ENCODE results near the gene FSTL4. TPM values are rescaled to one million over a fixed set of nuclear protein-coding genes. Genes with fewer than 3 reads are reported as not detected.

Gene FSTL4
- total and polyA plus RNA-seq, 2 of the 13 experiments (the other 11 are each of a cell fraction or from before 2014, with no cell fraction given) = 2.1 to 3.0 TPM

DNA sequence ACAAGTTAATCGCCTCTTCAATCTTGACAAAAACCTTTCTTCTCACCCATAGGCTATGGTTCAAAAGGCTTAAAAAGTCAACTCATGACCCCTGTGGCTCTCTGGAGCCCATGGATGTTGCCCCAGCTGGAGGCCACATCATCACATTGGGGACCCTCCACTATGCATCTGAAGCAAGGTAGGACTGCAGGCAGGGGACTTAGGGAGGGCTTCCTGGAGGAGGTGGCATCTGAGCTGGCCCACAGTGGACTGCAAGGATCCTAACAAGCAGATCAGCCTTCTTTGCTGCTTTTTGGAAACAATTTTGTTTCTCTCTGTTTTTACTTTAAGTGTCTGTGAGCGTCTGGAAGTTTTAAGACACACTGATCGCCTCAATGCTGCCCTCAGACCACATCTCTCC is 325.9 kb downstream of the FSTL4 start (continued):
- TF ChIP-seq, protein P1, sequence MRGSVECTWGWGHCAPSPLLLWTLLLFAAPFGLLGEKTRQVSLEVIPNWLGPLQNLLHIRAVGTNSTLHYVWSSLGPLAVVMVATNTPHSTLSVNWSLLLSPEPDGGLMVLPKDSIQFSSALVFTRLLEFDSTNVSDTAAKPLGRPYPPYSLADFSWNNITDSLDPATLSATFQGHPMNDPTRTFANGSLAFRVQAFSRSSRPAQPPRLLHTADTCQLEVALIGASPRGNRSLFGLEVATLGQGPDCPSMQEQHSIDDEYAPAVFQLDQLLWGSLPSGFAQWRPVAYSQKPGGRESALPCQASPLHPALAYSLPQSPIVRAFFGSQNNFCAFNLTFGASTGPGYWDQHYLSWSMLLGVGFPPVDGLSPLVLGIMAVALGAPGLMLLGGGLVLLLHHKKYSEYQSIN (CRISPR knock-in tag; IDR thresholded peaks at IDR 0.05; ENCODE audit: borderline replicate concordance) = no peak
- TF ChIP-seq KDM5B (CRISPR knock-in tag; IDR thresholded peaks at IDR 0.05; ENCODE audit: borderline replicate concordance) (no peak), ZNF256 (CRISPR knock-in tag; conservative IDR thresholded peaks at IDR 0.05) (no peak)
- TF ChIP-seq, protein P2, sequence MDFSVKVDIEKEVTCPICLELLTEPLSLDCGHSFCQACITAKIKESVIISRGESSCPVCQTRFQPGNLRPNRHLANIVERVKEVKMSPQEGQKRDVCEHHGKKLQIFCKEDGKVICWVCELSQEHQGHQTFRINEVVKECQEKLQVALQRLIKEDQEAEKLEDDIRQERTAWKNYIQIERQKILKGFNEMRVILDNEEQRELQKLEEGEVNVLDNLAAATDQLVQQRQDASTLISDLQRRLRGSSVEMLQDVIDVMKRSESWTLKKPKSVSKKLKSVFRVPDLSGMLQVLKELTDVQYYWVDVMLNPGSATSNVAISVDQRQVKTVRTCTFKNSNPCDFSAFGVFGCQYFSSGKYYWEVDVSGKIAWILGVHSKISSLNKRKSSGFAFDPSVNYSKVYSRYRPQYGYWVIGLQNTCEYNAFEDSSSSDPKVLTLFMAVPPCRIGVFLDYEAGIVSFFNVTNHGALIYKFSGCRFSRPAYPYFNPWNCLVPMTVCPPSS (IDR thresholded peaks at IDR 0.05) = no peak

DNA sequence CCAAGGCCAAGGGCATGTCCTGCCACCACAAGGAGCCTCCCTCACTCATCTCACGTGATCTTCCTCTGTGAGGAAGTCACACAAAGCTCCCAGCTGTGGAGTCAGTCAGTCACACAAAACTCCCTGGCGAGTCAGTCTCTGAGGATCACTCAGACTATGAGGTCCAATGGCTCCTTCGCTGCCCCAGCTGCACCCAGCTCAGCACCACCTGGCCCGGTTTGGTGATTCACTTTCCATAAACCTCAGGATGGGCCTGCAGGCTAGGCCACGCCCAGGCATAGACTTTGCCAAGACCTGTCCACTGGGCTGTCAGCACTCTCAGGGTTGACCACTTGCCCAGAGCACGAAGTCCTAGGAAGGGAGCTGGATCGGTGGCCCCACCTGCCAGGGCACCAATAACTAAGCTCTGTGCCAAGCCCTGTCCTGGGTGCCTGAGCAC is 326.7 kb downstream of the FSTL4 start:
- ATAC-seq = no peak
- Histone ChIP-seq H3K27ac (ENCODE audit: extremely low read length, insufficient read depth, low read length) (no peak overlapping the region), H3K9me3 (ENCODE audit: low read length) (no peaks in the 10 kb centered on the region), H3K79me2 (ENCODE audit: insufficient read depth, low read length) (no peaks in the 10 kb centered on the region), H2AFZ (ENCODE audit: low read length) (no peak overlapping the region), H3K27me3 (ENCODE audit: control insufficient read depth in 1 of 2, insufficient read depth in 2 of 2, low read length in 2 of 2) (no peaks in the 10 kb centered on the region; a peak in 3 of 5 replicates), H4K20me1 (ENCODE audit: insufficient read depth, low read length) (no peaks in the 10 kb centered on the region), H3K9ac (ENCODE audit: insufficient read depth, low read depth, low read length) (no peak overlapping the region), H3K4me1 (ENCODE audit: insufficient read depth, low read length) (peaks cover 9% of the 10 kb centered on the region; the same call in 1 of the 2 replicates), H3K4me2 (ENCODE audit: low read depth, low read length) (no peak overlapping the region), H3K4me3 (replicated peaks in 1 of 3; ENCODE audit: insufficient read depth in 1 of 3, low read depth in 2 of 3, low read length in 3 of 3) (no peak overlapping the region), H3K36me3 (replicated peaks in 1 of 2; ENCODE audit: control insufficient read depth in 1 of 2, insufficient read depth in 2 of 2, low read length in 2 of 2) (no peaks in the 10 kb centered on the region)
- in situ Hi-C loops (cut with HindIII; ENCODE audit: extremely low pct_ligation_motif_present, low pct_unique_long_range_greater_than_20kb) = loop anchor here (5.0 kb wide), 1 partner anchor 173 kb away; no protein-coding TSS in a partner anchor
- DNase-seq (ENCODE audit: low spot score) = no peak
- ChIA-PET POLR2A (no interaction called here), CTCF (ENCODE audit: low intra/inter-chr PET ratio, low total read pairs) (no interaction called here)
- FAIRE-seq = no peak
- intact Hi-C loops (cut with micrococcal nuclease; ENCODE audit: unreplicated experiment) = no loop called here
- BruUV-seq (replicated peaks) = no TSS peak
- 15% methylated on average over 6 of the region's 7 CpGs for WGBS (ENCODE audit: low lambda C conversion rate)
- TF ChIP-seq ZNF776 (CRISPR knock-in tag; IDR thresholded peaks at IDR 0.05) (no peak), ZNF30 (CRISPR knock-in tag; IDR thresholded peaks at IDR 0.05) (no peak), ZMAT3 (CRISPR knock-in tag; conservative IDR thresholded peaks at IDR 0.05) (no peak), ZNF607 (CRISPR knock-in tag; IDR thresholded peaks at IDR 0.05; ENCODE audit: borderline replicate concordance) (no peak)
- TF ChIP-seq, protein P3, sequence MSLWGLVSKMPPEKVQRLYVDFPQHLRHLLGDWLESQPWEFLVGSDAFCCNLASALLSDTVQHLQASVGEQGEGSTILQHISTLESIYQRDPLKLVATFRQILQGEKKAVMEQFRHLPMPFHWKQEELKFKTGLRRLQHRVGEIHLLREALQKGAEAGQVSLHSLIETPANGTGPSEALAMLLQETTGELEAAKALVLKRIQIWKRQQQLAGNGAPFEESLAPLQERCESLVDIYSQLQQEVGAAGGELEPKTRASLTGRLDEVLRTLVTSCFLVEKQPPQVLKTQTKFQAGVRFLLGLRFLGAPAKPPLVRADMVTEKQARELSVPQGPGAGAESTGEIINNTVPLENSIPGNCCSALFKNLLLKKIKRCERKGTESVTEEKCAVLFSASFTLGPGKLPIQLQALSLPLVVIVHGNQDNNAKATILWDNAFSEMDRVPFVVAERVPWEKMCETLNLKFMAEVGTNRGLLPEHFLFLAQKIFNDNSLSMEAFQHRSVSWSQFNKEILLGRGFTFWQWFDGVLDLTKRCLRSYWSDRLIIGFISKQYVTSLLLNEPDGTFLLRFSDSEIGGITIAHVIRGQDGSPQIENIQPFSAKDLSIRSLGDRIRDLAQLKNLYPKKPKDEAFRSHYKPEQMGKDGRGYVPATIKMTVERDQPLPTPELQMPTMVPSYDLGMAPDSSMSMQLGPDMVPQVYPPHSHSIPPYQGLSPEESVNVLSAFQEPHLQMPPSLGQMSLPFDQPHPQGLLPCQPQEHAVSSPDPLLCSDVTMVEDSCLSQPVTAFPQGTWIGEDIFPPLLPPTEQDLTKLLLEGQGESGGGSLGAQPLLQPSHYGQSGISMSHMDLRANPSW (CRISPR knock-in tag; IDR thresholded peaks at IDR 0.05; ENCODE audit: borderline replicate concordance) = no peak
- TF ChIP-seq, protein P4, sequence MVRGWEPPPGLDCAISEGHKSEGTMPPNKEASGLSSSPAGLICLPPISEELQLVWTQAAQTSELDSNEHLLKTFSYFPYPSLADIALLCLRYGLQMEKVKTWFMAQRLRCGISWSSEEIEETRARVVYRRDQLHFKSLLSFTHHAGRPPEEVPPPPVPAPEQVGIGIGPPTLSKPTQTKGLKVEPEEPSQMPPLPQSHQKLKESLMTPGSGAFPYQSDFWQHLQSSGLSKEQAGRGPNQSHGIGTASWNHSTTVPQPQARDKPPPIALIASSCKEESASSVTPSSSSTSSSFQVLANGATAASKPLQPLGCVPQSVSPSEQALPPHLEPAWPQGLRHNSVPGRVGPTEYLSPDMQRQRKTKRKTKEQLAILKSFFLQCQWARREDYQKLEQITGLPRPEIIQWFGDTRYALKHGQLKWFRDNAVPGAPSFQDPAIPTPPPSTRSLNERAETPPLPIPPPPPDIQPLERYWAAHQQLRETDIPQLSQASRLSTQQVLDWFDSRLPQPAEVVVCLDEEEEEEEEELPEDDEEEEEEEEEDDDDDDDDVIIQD (CRISPR knock-in tag; IDR thresholded peaks at IDR 0.05; ENCODE audit: low read depth) = no peak
- TF ChIP-seq, protein P5, sequence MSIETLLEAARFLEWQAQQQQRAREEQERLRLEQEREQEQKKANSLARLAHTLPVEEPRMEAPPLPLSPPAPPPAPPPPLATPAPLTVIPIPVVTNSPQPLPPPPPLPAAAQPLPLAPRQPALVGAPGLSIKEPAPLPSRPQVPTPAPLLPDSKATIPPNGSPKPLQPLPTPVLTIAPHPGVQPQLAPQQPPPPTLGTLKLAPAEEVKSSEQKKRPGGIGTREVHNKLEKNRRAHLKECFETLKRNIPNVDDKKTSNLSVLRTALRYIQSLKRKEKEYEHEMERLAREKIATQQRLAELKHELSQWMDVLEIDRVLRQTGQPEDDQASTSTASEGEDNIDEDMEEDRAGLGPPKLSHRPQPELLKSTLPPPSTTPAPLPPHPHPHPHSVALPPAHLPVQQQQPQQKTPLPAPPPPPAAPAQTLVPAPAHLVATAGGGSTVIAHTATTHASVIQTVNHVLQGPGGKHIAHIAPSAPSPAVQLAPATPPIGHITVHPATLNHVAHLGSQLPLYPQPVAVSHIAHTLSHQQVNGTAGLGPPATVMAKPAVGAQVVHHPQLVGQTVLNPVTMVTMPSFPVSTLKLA (IDR thresholded peaks at IDR 0.05) = no peak
- TF ChIP-seq, protein P6, sequence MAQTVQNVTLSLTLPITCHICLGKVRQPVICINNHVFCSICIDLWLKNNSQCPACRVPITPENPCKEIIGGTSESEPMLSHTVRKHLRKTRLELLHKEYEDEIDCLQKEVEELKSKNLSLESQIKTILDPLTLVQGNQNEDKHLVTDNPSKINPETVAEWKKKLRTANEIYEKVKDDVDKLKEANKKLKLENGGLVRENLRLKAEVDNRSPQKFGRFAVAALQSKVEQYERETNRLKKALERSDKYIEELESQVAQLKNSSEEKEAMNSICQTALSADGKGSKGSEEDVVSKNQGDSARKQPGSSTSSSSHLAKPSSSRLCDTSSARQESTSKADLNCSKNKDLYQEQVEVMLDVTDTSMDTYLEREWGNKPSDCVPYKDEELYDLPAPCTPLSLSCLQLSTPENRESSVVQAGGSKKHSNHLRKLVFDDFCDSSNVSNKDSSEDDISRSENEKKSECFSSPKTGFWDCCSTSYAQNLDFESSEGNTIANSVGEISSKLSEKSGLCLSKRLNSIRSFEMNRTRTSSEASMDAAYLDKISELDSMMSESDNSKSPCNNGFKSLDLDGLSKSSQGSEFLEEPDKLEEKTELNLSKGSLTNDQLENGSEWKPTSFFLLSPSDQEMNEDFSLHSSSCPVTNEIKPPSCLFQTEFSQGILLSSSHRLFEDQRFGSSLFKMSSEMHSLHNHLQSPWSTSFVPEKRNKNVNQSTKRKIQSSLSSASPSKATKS (CRISPR knock-in tag; IDR thresholded peaks at IDR 0.05) = no peak

All from HepG2 (cell line).